K562 (cell line): ENCODE data around the gene AQP5. TPM values are rescaled to one million over a fixed set of nuclear protein-coding genes. Genes with fewer than 3 reads are reported as not detected.

ENCODE experiments used
- AFF1 ChIP-seq, 2 experiments: fragments of 450-650 bp; IDR thresholded peaks; 2 replicates each; pipeline ENCODE4 v1.6.1; 2018; ENCODE audit warnings: mild to moderate bottlenecking in 2 of 2, low read depth in 1 of 2; ENCODE audit not compliant: partially characterized antibody in 2 of 2
- ARID2 ChIP-seq: fragments of 450-650 bp; IDR thresholded peaks from 2 replicates; pipeline ENCODE4 v1.6.1; 2017; ENCODE audit warnings: antibody characterized with exemption, mild to moderate bottlenecking
- DPF2 ChIP-seq: fragments of 450-650 bp; IDR thresholded peaks from 2 replicates; pipeline ENCODE4 v1.6.1; 2016
- HEY1 ChIP-seq: fragments of 250-450 bp; sonication (Bioruptor Pico); IDR thresholded peaks from 2 replicates; pipeline ENCODE4 v1.5.0; 2020; ENCODE audit warnings: mild to moderate bottlenecking, moderate library complexity, borderline replicate concordance
- NCOA4 ChIP-seq: fragments of 450-650 bp; IDR thresholded peaks from 2 replicates; pipeline ENCODE4 v1.6.1; 2018; ENCODE audit warnings: mild to moderate bottlenecking; ENCODE audit not compliant: partially characterized antibody
- PBX2 ChIP-seq, 2 experiments: IDR thresholded peaks in 1 of 2; conservative IDR thresholded peaks in 1 of 2; 2 replicates each; pipeline ENCODE4 v1.6.1; 2016; ENCODE audit warnings: low read depth in 2 of 2, mild to moderate bottlenecking in 1 of 2, missing compliant biosample characterization in 1 of 2, missing genetic modification characterization in 1 of 2, moderate library complexity in 1 of 2
- POLR2G ChIP-seq: fragments of 200-400 bp; formaldehyde crosslinking; IDR thresholded peaks from 2 replicates; pipeline ENCODE4 v1.6.1; 2017; ENCODE audit warnings: low read depth, mild to moderate bottlenecking, antibody characterized with exemption, low read length, moderate library complexity
- RFX5 ChIP-seq: IDR thresholded peaks from 2 replicates; pipeline ENCODE4 v1.6.1; 2011; ENCODE audit warnings: low read depth, mild to moderate bottlenecking, improper control_type of control experiment, low read length
- SFPQ ChIP-seq: fragments of 200-400 bp; formaldehyde crosslinking; IDR thresholded peaks from 2 replicates; pipeline ENCODE4 v1.6.1; 2017; ENCODE audit warnings: mild to moderate bottlenecking, low read depth, low read length, moderate library complexity
- SMARCA5 ChIP-seq: fragments of 450-650 bp; IDR thresholded peaks from 2 replicates; pipeline ENCODE4 v1.6.1; 2016
- SMC3 ChIP-seq: conservative IDR thresholded peaks from 2 replicates; pipeline ENCODE4 v1.6.1; 2011; ENCODE audit warnings: low read depth, low read length, improper control_type of control experiment; ENCODE audit not compliant: insufficient read depth
- ZBED1 ChIP-seq: IDR thresholded peaks from 2 replicates; pipeline ENCODE4 v1.6.1; 2014
- ZNF140 ChIP-seq: fragments of 250-450 bp; sonication (Bioruptor Pico); IDR thresholded peaks from 2 replicates; pipeline ENCODE4 v1.8.0; 2021; ENCODE audit warnings: moderate library complexity, mild to moderate bottlenecking, inconsistent platforms
- ZNF436 ChIP-seq: fragments of 250-450, 450-650 bp; sonication (Bioruptor Pico); formaldehyde crosslinking; IDR thresholded peaks from 2 replicates; pipeline ENCODE4 v1.7.0; 2020; ENCODE audit warnings: mild to moderate bottlenecking
- ZNF778 ChIP-seq: fragments of 450-650 bp; formaldehyde crosslinking; IDR thresholded peaks from 2 replicates; pipeline ENCODE4 v1.4.0; 2020; ENCODE audit warnings: mild to moderate bottlenecking, moderate library complexity
- polyA plus RNA-seq, 8 experiments: library from polyadenylated mRNA; depleted of rRNA in 4 of 8; stranded (reverse) in 5 of 8; unstranded in 3 of 8; fragments of >200 nt; fragmentation: Nextera tagmentation in 2 of 8; fragmentation: Illumina TruSeq in 1 of 8; extraction: Ambion mirVana in 2 of 8; extraction: Trizol in 1 of 8; gene quantifications; 2 replicates each; pipeline versions ENCODE4 v1.2.1 to v1.2.3, GENCODE V29; 2011 to 2014; ENCODE audit warnings: inconsistent platforms in 1 of 8, missing spikeins in 1 of 8
- total RNA-seq, 7 experiments: library from RNA; depleted of rRNA in 6 of 7; stranded (reverse); fragments of >200 nt in 6 of 7; fragmentation: Illumina TruSeq in 2 of 7; extraction: Trizol in 2 of 7; gene quantifications; 2 replicates each; pipeline versions ENCODE4 v1.2.1 to v1.2.3, GENCODE V29; 2011 to 2021; ENCODE audit warnings: low replicate concordance in 1 of 7
- TF ChIP-seq, protein P1 (sequence below): fragments of 250-450 bp; sonication (Bioruptor Pico); IDR thresholded peaks from 2 replicates; pipeline ENCODE4 v1.8.0; 2021; ENCODE audit warnings: moderate library complexity, mild to moderate bottlenecking, inconsistent platforms

The AQP5 gene
- total and polyA plus RNA-seq, 9 of the 15 experiments (the other 6 are each of a cell fraction or from before 2014, with no cell fraction given): not detected

DNA sequence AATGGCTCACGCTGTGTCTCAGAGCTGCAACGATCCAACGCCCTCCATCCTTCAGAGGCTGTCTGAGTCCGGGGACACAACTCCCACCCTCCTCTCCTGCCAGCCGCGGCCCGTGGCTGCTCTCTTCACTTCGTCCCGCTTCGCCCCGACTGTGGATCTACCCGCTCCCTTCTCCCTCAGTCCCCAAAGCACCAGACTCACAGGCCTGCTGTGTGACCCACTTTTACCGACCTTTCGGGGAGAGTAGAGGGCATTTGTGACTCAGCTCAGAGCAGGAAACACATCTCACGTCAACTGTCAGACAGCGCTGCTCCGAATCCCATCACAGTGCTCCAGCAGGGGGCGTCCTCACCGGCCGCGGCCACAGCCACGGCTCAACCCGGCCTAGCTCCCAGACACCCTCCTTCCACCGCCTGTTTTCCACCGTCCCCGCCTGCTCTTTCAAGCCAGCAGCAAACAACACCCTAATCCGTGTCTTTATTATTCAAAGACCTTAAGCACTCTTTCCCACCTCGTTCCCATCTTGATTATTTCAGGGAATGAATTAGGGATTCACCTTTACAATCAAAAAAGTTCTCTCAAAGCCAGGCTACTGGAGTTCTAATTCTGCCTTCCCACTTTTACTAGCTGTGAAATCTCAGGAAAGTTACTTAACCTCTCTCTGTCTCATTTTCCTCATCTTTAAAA lies 16.1 kb upstream of the AQP5 start (continued):
- TF ChIP-seq PBX2 (CRISPR knock-in tag; IDR thresholded peaks at IDR 0.05; ENCODE audit: low read depth): peak; percentile 48
- peak; percentile 80 for TF ChIP-seq PBX2 (tag; conservative IDR thresholded peaks at IDR 0.05; ENCODE audit: low read depth)
- no peak for TF ChIP-seq ARID2
- no peak for TF ChIP-seq RFX5
- no peak for TF ChIP-seq ZBED1
- TF ChIP-seq SMC3: peak; percentile 60
- TF ChIP-seq, protein P1, sequence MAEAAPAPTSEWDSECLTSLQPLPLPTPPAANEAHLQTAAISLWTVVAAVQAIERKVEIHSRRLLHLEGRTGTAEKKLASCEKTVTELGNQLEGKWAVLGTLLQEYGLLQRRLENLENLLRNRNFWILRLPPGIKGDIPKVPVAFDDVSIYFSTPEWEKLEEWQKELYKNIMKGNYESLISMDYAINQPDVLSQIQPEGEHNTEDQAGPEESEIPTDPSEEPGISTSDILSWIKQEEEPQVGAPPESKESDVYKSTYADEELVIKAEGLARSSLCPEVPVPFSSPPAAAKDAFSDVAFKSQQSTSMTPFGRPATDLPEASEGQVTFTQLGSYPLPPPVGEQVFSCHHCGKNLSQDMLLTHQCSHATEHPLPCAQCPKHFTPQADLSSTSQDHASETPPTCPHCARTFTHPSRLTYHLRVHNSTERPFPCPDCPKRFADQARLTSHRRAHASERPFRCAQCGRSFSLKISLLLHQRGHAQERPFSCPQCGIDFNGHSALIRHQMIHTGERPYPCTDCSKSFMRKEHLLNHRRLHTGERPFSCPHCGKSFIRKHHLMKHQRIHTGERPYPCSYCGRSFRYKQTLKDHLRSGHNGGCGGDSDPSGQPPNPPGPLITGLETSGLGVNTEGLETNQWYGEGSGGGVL (CRISPR knock-in tag): no peak
- TF ChIP-seq AFF1 (IDR thresholded peaks at IDR 0.05; ENCODE audit: low read depth in 1 of 2, partially characterized antibody in 2 of 2): peak; percentile 53 to 59
- TF ChIP-seq HEY1 (CRISPR knock-in tag): no peak
- TF ChIP-seq NCOA4: no peak
- TF ChIP-seq DPF2: peak; percentile 73; the same call in 1 of the 2 replicates
- no peak for TF ChIP-seq ZNF436 (CRISPR knock-in tag)
- TF ChIP-seq POLR2G: peak; percentile 58; the same call in 1 of the 2 replicates
- TF ChIP-seq ZNF140 (CRISPR knock-in tag): no peak
- no peak for TF ChIP-seq ZNF778 (CRISPR knock-in tag)
- TF ChIP-seq SMARCA5: no peak; the same call in 1 of the 2 replicates
- no peak for TF ChIP-seq SFPQ
